Ishikawa (cell line): ENCODE results near the gene ADPRM.

Experiments
- CEBPB ChIP-seq: IDR thresholded peaks from 2 replicates; pipeline ENCODE4 v1.6.1; 2012
- CREB1 ChIP-seq: IDR thresholded peaks from 2 replicates; pipeline ENCODE4 v1.6.1; 2012; ENCODE audit warnings: low read depth
- EGR1 ChIP-seq: IDR thresholded peaks from 2 replicates; pipeline ENCODE4 v1.6.1; 2012
- EP300 ChIP-seq: IDR thresholded peaks from 2 replicates; pipeline ENCODE4 v1.6.1; 2012; ENCODE audit warnings: borderline replicate concordance
- NFIC ChIP-seq: IDR thresholded peaks from 2 replicates; pipeline ENCODE4 v1.6.1; 2012
- RAD21 ChIP-seq: IDR thresholded peaks from 2 replicates; pipeline ENCODE4 v1.6.1; 2012; ENCODE audit warnings: low read depth
- REST ChIP-seq: IDR thresholded peaks from 2 replicates; pipeline ENCODE4 v1.6.1; 2012; ENCODE audit warnings: low read depth, mild to moderate bottlenecking
- TAF1 ChIP-seq: IDR thresholded peaks from 2 replicates; pipeline ENCODE4 v1.6.1; 2012; ENCODE audit warnings: low read depth, mild to moderate bottlenecking
- TCF12 ChIP-seq: IDR thresholded peaks from 2 replicates; pipeline ENCODE4 v1.6.1; 2012; ENCODE audit warnings: low read depth
- TEAD4 ChIP-seq: IDR thresholded peaks from 2 replicates; pipeline ENCODE4 v1.6.1; 2012
- YY1 ChIP-seq: IDR thresholded peaks from 2 replicates; pipeline ENCODE4 v1.6.1; 2012; ENCODE audit warnings: low read depth
- ZBTB7A ChIP-seq: IDR thresholded peaks from 2 replicates; pipeline ENCODE4 v1.6.1; 2012; ENCODE audit warnings: low read depth
- TF ChIP-seq, protein P1 (sequence below): IDR thresholded peaks from 2 replicates; pipeline ENCODE4 v1.6.1; 2012
- TF ChIP-seq, protein P2 (sequence below): IDR thresholded peaks from 2 replicates; pipeline ENCODE4 v1.6.1; 2012

Gene ADPRM

DNA sequence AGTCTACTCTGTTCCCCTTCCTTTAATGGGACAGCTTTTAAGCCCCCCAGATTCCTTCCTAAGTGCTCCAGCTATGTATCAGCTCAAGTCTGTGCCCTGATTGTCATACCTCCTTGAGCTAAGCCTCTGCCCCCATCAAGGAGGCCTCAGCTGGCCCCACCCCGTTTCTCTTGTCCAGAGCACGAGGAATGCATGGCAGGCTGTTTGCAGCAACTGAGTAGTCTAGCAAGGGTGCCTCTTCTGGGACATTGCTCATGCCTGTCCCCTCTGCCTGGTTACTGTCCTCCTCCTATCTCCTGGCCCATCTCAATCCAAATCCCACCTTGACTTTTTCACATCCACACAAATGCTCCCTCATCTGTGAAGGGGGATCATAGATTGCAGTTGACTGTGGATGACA lies 60.3 kb downstream of the ADPRM start:
- no peak for TF ChIP-seq RAD21
- no peak for TF ChIP-seq NFIC
- TF ChIP-seq, protein P1, sequence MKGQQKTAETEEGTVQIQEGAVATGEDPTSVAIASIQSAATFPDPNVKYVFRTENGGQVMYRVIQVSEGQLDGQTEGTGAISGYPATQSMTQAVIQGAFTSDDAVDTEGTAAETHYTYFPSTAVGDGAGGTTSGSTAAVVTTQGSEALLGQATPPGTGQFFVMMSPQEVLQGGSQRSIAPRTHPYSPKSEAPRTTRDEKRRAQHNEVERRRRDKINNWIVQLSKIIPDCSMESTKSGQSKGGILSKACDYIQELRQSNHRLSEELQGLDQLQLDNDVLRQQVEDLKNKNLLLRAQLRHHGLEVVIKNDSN: no peak
- TF ChIP-seq CREB1: no peak
- TF ChIP-seq EGR1: no peak
- TF ChIP-seq ZBTB7A: no peak
- TF ChIP-seq YY1: no peak
- no peak for TF ChIP-seq EP300
- TF ChIP-seq, protein P2, sequence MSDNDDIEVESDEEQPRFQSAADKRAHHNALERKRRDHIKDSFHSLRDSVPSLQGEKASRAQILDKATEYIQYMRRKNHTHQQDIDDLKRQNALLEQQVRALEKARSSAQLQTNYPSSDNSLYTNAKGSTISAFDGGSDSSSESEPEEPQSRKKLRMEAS: no peak
- no peak for TF ChIP-seq CEBPB
- TF ChIP-seq TEAD4: no peak
- no peak for TF ChIP-seq TAF1

GRCh38 chr17:10758062-10758461 lies 60.7 kb downstream of the ADPRM start:
- TF ChIP-seq TCF12: no peak
- TF ChIP-seq CREB1: no peak
- TF ChIP-seq EGR1: no peak
- TF ChIP-seq REST: no peak
